ENCODE measurements around the gene NRXN3.

DNA sequence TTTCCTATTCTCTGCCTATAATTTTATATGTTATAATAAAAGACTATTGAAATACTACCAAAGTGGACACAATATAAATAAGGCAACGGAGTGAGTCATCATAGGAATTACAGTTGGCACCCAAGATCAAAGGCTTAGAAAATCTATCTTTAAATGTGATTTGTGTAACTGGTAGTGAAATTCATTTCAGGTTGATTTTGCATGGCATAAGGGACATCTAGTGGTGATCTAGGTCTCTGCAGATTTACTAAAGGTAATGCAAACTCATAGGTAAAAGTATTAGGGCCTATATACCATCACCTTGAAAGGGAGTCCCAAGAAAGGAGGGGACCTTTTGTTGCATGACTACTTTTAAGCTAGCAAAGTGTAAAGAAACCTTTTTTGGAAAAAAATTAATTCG, 527.2 kb downstream of the NRXN3 start:
- peak; percentile 44 to 64 for TF ChIP-seq CTCF (conservative IDR thresholded peaks at IDR 0.05 in 1 of 2, IDR thresholded peaks at IDR 0.05 in 1 of 2; ENCODE audit: extremely low read depth in 1 of 2, insufficient read depth in 1 of 2, low read depth in 1 of 2, low read length in 2 of 2)
- no peak for TF ChIP-seq EZH2 (IDR thresholded peaks at IDR 0.05; ENCODE audit: borderline replicate concordance, low read length)

Data from mammary epithelial cell (primary cell).